B cell (primary cell): ENCODE data around the gene SLC44A2.

Source experiments
- CTCF ChIP-seq: fragments of 200-600 bp; IDR thresholded peaks from one replicate; pipeline ENCODE4 v1.8.0; 2022; ENCODE audit warnings: antibody characterized with exemption, mild to moderate bottlenecking
- EZH2 ChIP-seq: IDR thresholded peaks from 2 replicates; pipeline ENCODE4 v1.6.1; 2012; ENCODE audit warnings: borderline replicate concordance, low read depth, mild to moderate bottlenecking, moderate library complexity, low read length; ENCODE audit not compliant: insufficient read depth, poor library complexity, severe bottlenecking

GRCh38 chr19:10593820-10594637 is 31.3 kb upstream of the SLC44A2 start:
- TF ChIP-seq CTCF (no peak), EZH2 (no peak)
